ENCODE measurements around the gene COQ3. TPM values are rescaled to one million over a fixed set of nuclear protein-coding genes. Genes with fewer than 3 reads are reported as not detected.
"Not testable (repeated sequence)": the region's sequence is repeated elsewhere in the genome, so short reads cannot be mapped to it uniquely, and the experiment has no call there.

Gene COQ3
- total RNA-seq, 1 experiment from 2014 or later, result 21.5 TPM

- DNase-seq (ENCODE audit: low spot score), result no peak
These were observed 9.5 kb downstream of the COQ3 start for GRCh38 chr6:99384507-99384906.

GRCh38 chr6:99378636-99379035 is 15.4 kb downstream of the COQ3 start:
- DNase-seq (ENCODE audit: low spot score), result no peak

- no peak for DNase-seq (ENCODE audit: low spot score)
These were observed 24.5 kb downstream of the COQ3 start for GRCh38 chr6:99369533-99369932.

GRCh38 chr6:99366852-99367251 is 27.1 kb downstream of the COQ3 start:
- DNase-seq (ENCODE audit: low spot score), result no peak

GRCh38 chr6:99364026-99364425 is 30.0 kb downstream of the COQ3 start:
- no peak for DNase-seq (ENCODE audit: low spot score)

GRCh38 chr6:99362678-99363268 is 31.2 kb downstream of the COQ3 start:
- no peak for DNase-seq (ENCODE audit: low spot score)

- no peak for DNase-seq (ENCODE audit: low spot score)
These were observed 34.2 kb downstream of the COQ3 start for GRCh38 chr6:99359800-99360199.

- DNase-seq (ENCODE audit: low spot score), result no peak
These were observed 37.4 kb downstream of the COQ3 start for GRCh38 chr6:99356641-99357040.

GRCh38 chr6:99354983-99355382 is 39.0 kb downstream of the COQ3 start:
- no peak for DNase-seq (ENCODE audit: low spot score)

- DNase-seq (ENCODE audit: low spot score), result no peak
These were observed 40.9 kb downstream of the COQ3 start for GRCh38 chr6:99353126-99353525.

- no peak for DNase-seq (ENCODE audit: low spot score)
These were observed 43.4 kb downstream of the COQ3 start for GRCh38 chr6:99350573-99350972.

- DNase-seq (ENCODE audit: low spot score), result peak; percentile 12
These were observed 44.5 kb downstream of the COQ3 start, which contains the start of gene FAXC for GRCh38 chr6:99349171-99350141. FAXC (minus strand) TSS chr6:99349674; CDS start chr6:99349372, 302 bp downstream.

GRCh38 chr6:99348288-99349170 is 45.5 kb downstream of the COQ3 start:
- DNase-seq (ENCODE audit: low spot score), result peak; percentile 33

GRCh38 chr6:99347804-99348203 is 46.2 kb downstream of the COQ3 start:
- no peak for DNase-seq (ENCODE audit: low spot score)

GRCh38 chr6:99346595-99346994 is 47.4 kb downstream of the COQ3 start:
- no peak for DNase-seq (ENCODE audit: low spot score)

GRCh38 chr6:99345164-99345563 is 48.8 kb downstream of the COQ3 start:
- no peak for DNase-seq (ENCODE audit: low spot score)

GRCh38 chr6:99344289-99344688 is 49.7 kb downstream of the COQ3 start:
- peak; percentile 64 for DNase-seq (ENCODE audit: low spot score)

- no peak for DNase-seq (ENCODE audit: low spot score)
These were observed 52.0 kb downstream of the COQ3 start for GRCh38 chr6:99341862-99342455.

GRCh38 chr6:99338188-99338587 is 55.8 kb downstream of the COQ3 start:
- DNase-seq (ENCODE audit: low spot score), result no peak

GRCh38 chr6:99335298-99335697 is 58.7 kb downstream of the COQ3 start:
- DNase-seq (ENCODE audit: low spot score), result not testable (repeated sequence)

- DNase-seq (ENCODE audit: low spot score), result peak; percentile 37
These were observed 59.4 kb downstream of the COQ3 start for GRCh38 chr6:99334526-99335127.

All from H4 (cell line).